B cell (primary cell): ENCODE data around the gene FYN. TPM values are rescaled to one million over a fixed set of nuclear protein-coding genes. Genes with fewer than 3 reads are reported as not detected.

ENCODE experiments used
- ATAC-seq: fragments of 200-7000 bp; cut with Tn5 transposase; one replicate; pipeline ENCODE4 v1.10.0; 2021; ENCODE audit warnings: low read depth, mild to moderate bottlenecking, moderate number of reproducible peaks, moderate library complexity
- CTCF ChIA-PET: fragments of 350-600 bp; sonication (Branson Sonifier 250); formaldehyde crosslinking; loops from one replicate; lab custom pipeline; 2021; ENCODE audit warnings: antibody characterized with exemption, inconsistent platforms; lab: Charles Lee
- POLR2A ChIA-PET: fragments of 350-600 bp; sonication (Branson Sonifier 250); formaldehyde crosslinking; loops from one replicate; lab custom pipeline; 2021; ENCODE audit warnings: antibody characterized with exemption; lab: Charles Lee
- DNase-seq: peaks from one replicate; pipeline ENCODE4 v3.0.0; 2013
- H2AFZ ChIP-seq: 2 replicates; pipeline ENCODE4 v1.6.1; 2012; ENCODE audit warnings: mild to moderate bottlenecking, low read depth, low read length; ENCODE audit not compliant: insufficient read depth, poor library complexity, severe bottlenecking
- H3K27ac ChIP-seq, 2 donors: 1 replicate in 1 of 2; 2 replicates in 1 of 2; pipeline ENCODE4 v1.5.1; 2012 to 2013; ENCODE audit warnings: low read length in 2 of 2, mild to moderate bottlenecking in 2 of 2, moderate library complexity in 1 of 2
- H3K27me3 ChIP-seq, 4 experiments: fragments of 200-600 bp in 1 of 4; sonication (generic) in 1 of 4; replicated peaks in 1 of 4; 1 replicate in 2 of 4; 2 replicates in 2 of 4; pipeline versions ENCODE4 v1.6.1 to v1.7.0; 2013 to 2016; ENCODE audit warnings: low read length in 3 of 4, mild to moderate bottlenecking in 2 of 4, mixed read lengths in 1 of 4, moderate library complexity in 1 of 4; ENCODE audit not compliant: insufficient read depth in 4 of 4, control insufficient read depth in 3 of 4; ENCODE audit errors: control extremely low read depth in 1 of 4
- H3K36me3 ChIP-seq, 2 experiments: replicated peaks in 1 of 2; 1 replicate in 1 of 2; 2 replicates in 1 of 2; pipeline versions ENCODE4 v1.6.1 to v1.7.1; 2013; ENCODE audit warnings: low read length in 1 of 2; ENCODE audit not compliant: insufficient read depth in 2 of 2, control insufficient read depth in 1 of 2; ENCODE audit errors: control extremely low read depth in 1 of 2, extremely low read depth in 1 of 2
- H3K4me1 ChIP-seq, 2 donors: fragments of 200-600 bp in 1 of 2; sonication (generic) in 1 of 2; 1 replicate in 1 of 2; 2 replicates in 1 of 2; pipeline versions ENCODE4 v1.5.1 to v1.6.1; 2013 to 2017; ENCODE audit warnings: low read length in 2 of 2; ENCODE audit not compliant: control insufficient read depth in 2 of 2, insufficient read depth in 2 of 2
- H3K4me2 ChIP-seq: replicated peaks from 2 replicates; pipeline ENCODE3; 2012; ENCODE audit warnings: mild to moderate bottlenecking, low read depth, low read length; ENCODE audit not compliant: poor library complexity, severe bottlenecking
- H3K4me3 ChIP-seq, 5 experiments: fragments of 200-600 bp in 1 of 5; sonication (generic) in 1 of 5; 1 replicate in 3 of 5; 2 replicates in 2 of 5; pipeline versions ENCODE4 v1.5.1 to v1.7.0; 2011 to 2016; ENCODE audit warnings: low read length in 4 of 5, mild to moderate bottlenecking in 4 of 5, low read depth in 2 of 5, control low read depth in 1 of 5, moderate library complexity in 1 of 5; ENCODE audit not compliant: insufficient read depth in 1 of 5; ENCODE audit errors: control extremely low read depth in 1 of 5, extremely low read depth in 1 of 5
- H3K79me2 ChIP-seq: fragments of 200-600 bp; sonication (generic); one replicate; pipeline ENCODE4 v1.6.0; 2016; ENCODE audit warnings: low read length; ENCODE audit not compliant: control insufficient read depth, insufficient read depth
- H3K9ac ChIP-seq: fragments of 200-600 bp; sonication (generic); 2 replicates; pipeline ENCODE4 v1.6.1; 2017; ENCODE audit warnings: mild to moderate bottlenecking, low read length, moderate library complexity
- H3K9me3 ChIP-seq, 3 donors: one replicate each; pipeline versions ENCODE4 v1.6.1 to v1.7.1; 2013; ENCODE audit warnings: low read length in 2 of 3; ENCODE audit not compliant: control insufficient read depth in 2 of 3, insufficient read depth in 1 of 3; ENCODE audit errors: control extremely low read depth in 1 of 3
- H4K20me1 ChIP-seq: 2 replicates; pipeline ENCODE4 v1.6.0; 2012; ENCODE audit warnings: mild to moderate bottlenecking, low read length; ENCODE audit not compliant: insufficient read depth, control insufficient read depth, poor library complexity, severe bottlenecking
- H3K27ac Mint-ChIP-seq: one replicate; pipeline ENCODE4 v1.8.0; 2021; ENCODE audit warnings: mixed read lengths
- H3K27me3 Mint-ChIP-seq: one replicate; pipeline ENCODE4 v1.8.0; 2021; ENCODE audit warnings: mixed read lengths
- H3K4me1 Mint-ChIP-seq: one replicate; pipeline ENCODE4 v1.8.0; 2021; ENCODE audit warnings: mixed read lengths
- H3K4me3 Mint-ChIP-seq: one replicate; pipeline ENCODE4 v1.8.0; 2021; ENCODE audit warnings: mixed read lengths
- H3K9me3 Mint-ChIP-seq: one replicate; pipeline ENCODE4 v1.8.0; 2022; ENCODE audit warnings: mixed read lengths; ENCODE audit not compliant: insufficient read depth
- EZH2 ChIP-seq: IDR thresholded peaks from 2 replicates; pipeline ENCODE4 v1.6.1; 2012; ENCODE audit warnings: borderline replicate concordance, low read depth, mild to moderate bottlenecking, moderate library complexity, low read length; ENCODE audit not compliant: insufficient read depth, poor library complexity, severe bottlenecking
- WGBS: methylation state at CpG from one replicate; pipeline ENCODE4 v1.1.5; 2013; ENCODE audit warnings: missing lambda C conversion rate; ENCODE audit not compliant: insufficient coverage; 5-methylcytosine and 5-hydroxymethylcytosine counted together
- intact Hi-C: fragments of 100-400 bp; cut with micrococcal nuclease; formaldehyde crosslinking; loops from one replicate; pipeline ENCODE4 v1.10.0; 2022
- polyA plus RNA-seq: library from polyadenylated mRNA; depleted of rRNA; stranded (reverse); fragments of >200 nt; gene quantifications from 2 replicates; pipeline ENCODE4 v1.2.3, GENCODE V29; 2012
- total RNA-seq, 2 donors: library from RNA; stranded (reverse); fragments of 120-200 nt in 1 of 2; gene quantifications; 1 replicate in 1 of 2; 2 replicates in 1 of 2; pipeline versions ENCODE4 v1.2.3 to v1.2.4, GENCODE V29; 2013 to 2022
- TF ChIP-seq, protein P1 (sequence below): fragments of 200-600 bp; IDR thresholded peaks from one replicate; pipeline ENCODE4 v1.8.0; 2022; ENCODE audit warnings: antibody characterized with exemption, mild to moderate bottlenecking

Gene FYN
- total and polyA plus RNA-seq, 2 donors (not counting 1 experiment from before 2014, with no cell fraction given) = 54.1 to 94.0 TPM

- ChIA-PET POLR2A (no interaction called here), CTCF (no interaction called here)
- Histone ChIP-seq H3K27me3 (no peaks in the 10 kb centered on the region), H3K4me2 (no peak overlapping the region), H3K4me3 (no peak overlapping the region), H2AFZ (no peak overlapping the region), H3K27ac (no peak overlapping the region), H4K20me1 (no peaks in the 10 kb centered on the region), H3K9me3 (no peaks in the 10 kb centered on the region), H3K36me3 (peaks cover 0 to 3% of the 10 kb centered on the region in 2 experiments), H3K4me1 (peaks cover 21 to 24% of the 10 kb centered on the region in 2 donors), H3K79me2 (peaks cover 3% of the 10 kb centered on the region), H3K9ac (no peak overlapping the region)
- Mint-ChIP-seq H3K4me1 (peaks cover 29% of the 10 kb centered on the region), H3K27ac (no peak overlapping the region), H3K9me3 (no peaks in the 10 kb centered on the region), H3K4me3 (no peak overlapping the region), H3K27me3 (no peaks in the 10 kb centered on the region)
- TF ChIP-seq EZH2 = no peak
- TF ChIP-seq, protein P1, sequence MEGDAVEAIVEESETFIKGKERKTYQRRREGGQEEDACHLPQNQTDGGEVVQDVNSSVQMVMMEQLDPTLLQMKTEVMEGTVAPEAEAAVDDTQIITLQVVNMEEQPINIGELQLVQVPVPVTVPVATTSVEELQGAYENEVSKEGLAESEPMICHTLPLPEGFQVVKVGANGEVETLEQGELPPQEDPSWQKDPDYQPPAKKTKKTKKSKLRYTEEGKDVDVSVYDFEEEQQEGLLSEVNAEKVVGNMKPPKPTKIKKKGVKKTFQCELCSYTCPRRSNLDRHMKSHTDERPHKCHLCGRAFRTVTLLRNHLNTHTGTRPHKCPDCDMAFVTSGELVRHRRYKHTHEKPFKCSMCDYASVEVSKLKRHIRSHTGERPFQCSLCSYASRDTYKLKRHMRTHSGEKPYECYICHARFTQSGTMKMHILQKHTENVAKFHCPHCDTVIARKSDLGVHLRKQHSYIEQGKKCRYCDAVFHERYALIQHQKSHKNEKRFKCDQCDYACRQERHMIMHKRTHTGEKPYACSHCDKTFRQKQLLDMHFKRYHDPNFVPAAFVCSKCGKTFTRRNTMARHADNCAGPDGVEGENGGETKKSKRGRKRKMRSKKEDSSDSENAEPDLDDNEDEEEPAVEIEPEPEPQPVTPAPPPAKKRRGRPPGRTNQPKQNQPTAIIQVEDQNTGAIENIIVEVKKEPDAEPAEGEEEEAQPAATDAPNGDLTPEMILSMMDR = no peak
- 94% methylated on average over 3 of the region's 5 CpGs for WGBS
- intact Hi-C loops = loop anchor here (5.0 kb wide), 1 partner anchor 87 kb away; no protein-coding TSS in a partner anchor
- ATAC-seq (no peak), DNase-seq (no peak)
Measured at GRCh38 chr6:111809264-111809663, 64.0 kb downstream of the FYN start.

GRCh38 chr6:111808493-111808892, 64.8 kb downstream of the FYN start:
- TF ChIP-seq, protein P1 = no peak
- TF ChIP-seq EZH2 = no peak
- Histone ChIP-seq H3K4me1 (peaks cover 26 to 32% of the 10 kb centered on the region in 2 donors), H2AFZ (no peak overlapping the region), H3K36me3 (peaks cover 0 to 3% of the 10 kb centered on the region in 2 experiments), H3K9me3 (no peaks in the 10 kb centered on the region), H3K27me3 (no peaks in the 10 kb centered on the region), H4K20me1 (no peaks in the 10 kb centered on the region), H3K9ac (no peak overlapping the region), H3K4me3 (no peak overlapping the region), H3K79me2 (peaks cover 3% of the 10 kb centered on the region), H3K4me2 (no peak overlapping the region), H3K27ac (no peak overlapping the region)
- H3K27ac Mint-ChIP-seq = no peak overlapping the region
- peaks cover 34% of the 10 kb centered on the region for H3K4me1 Mint-ChIP-seq
- CTCF ChIA-PET = no interaction called here
- H3K27me3 Mint-ChIP-seq = no peaks in the 10 kb centered on the region
- no peak overlapping the region for H3K4me3 Mint-ChIP-seq
- ATAC-seq (no peak), DNase-seq (no peak)
- intact Hi-C loops = loop anchor here (5.0 kb wide), 1 partner anchor 86 kb away; no protein-coding TSS in a partner anchor
- no CpG with 5 or more reads among the region's 5 CpGs for WGBS
- H3K9me3 Mint-ChIP-seq = no peaks in the 10 kb centered on the region
- POLR2A ChIA-PET = no interaction called here
